Measurements from ENCODE around the gene MYEF2. TPM values are rescaled to one million over a fixed set of nuclear protein-coding genes. Genes with fewer than 3 reads are reported as not detected.

Gene MYEF2
- total RNA-seq, 1 experiment from 2014 or later: 37.3 TPM

- Mint-ChIP-seq H3K27me3 (ENCODE audit: insufficient read depth, unreplicated experiment) (peaks cover 10% of the 10 kb centered on the region), H3K4me3 (ENCODE audit: unreplicated experiment) (no peak overlapping the region), H3K36me3 (ENCODE audit: insufficient read depth, unreplicated experiment) (no peaks in the 10 kb centered on the region), H3K27ac (ENCODE audit: unreplicated experiment) (no peak overlapping the region), H3K4me1 (ENCODE audit: low read depth, unreplicated experiment) (no peaks in the 10 kb centered on the region), H3K9me3 (ENCODE audit: unreplicated experiment) (no peaks in the 10 kb centered on the region)
- intact Hi-C loops (cut with micrococcal nuclease; ENCODE audit: unreplicated experiment): no loop called here
- H3K27me3 ChIP-seq (replicated peaks; ENCODE audit: control insufficient read depth, insufficient read depth, low read length): no peaks in the 10 kb centered on the region; the same call in 1 of the 2 replicates
- BruUV-seq (replicated peaks): no TSS peak
- ChIA-PET CTCF (no interaction called here), POLR2A (no interaction called here)
- no peaks in the 10 kb centered on the region for H3K4me1 ChIP-seq
- H3K36me3 ChIP-seq (ENCODE audit: control insufficient read depth, insufficient read depth, low read length): no peaks in the 10 kb centered on the region
- TF ChIP-seq CTCF (IDR thresholded peaks at IDR 0.05; ENCODE audit: insufficient read depth in 1 of 2, low read depth in 1 of 2, low read length in 1 of 2, severe bottlenecking in 1 of 2, unreplicated experiment in 1 of 2): no peak
- H3K4me3 ChIP-seq (ENCODE audit: low read depth, low read length): no peak overlapping the region
- DNase-seq: no peak
- H3K9me3 ChIP-seq: no peaks in the 10 kb centered on the region
Measured at GRCh38 chr15:48102167-48102566, 75.9 kb downstream of the MYEF2 start.

- no peaks in the 10 kb centered on the region for H3K4me1 ChIP-seq
- Mint-ChIP-seq H3K27ac (ENCODE audit: unreplicated experiment) (no peak overlapping the region), H3K36me3 (ENCODE audit: insufficient read depth, unreplicated experiment) (no peaks in the 10 kb centered on the region), H3K4me3 (ENCODE audit: unreplicated experiment) (no peak overlapping the region), H3K9me3 (ENCODE audit: unreplicated experiment) (no peaks in the 10 kb centered on the region), H3K27me3 (ENCODE audit: insufficient read depth, unreplicated experiment) (peaks cover 9% of the 10 kb centered on the region), H3K4me1 (ENCODE audit: low read depth, unreplicated experiment) (no peaks in the 10 kb centered on the region)
- no peaks in the 10 kb centered on the region for H3K36me3 ChIP-seq (ENCODE audit: control insufficient read depth, insufficient read depth, low read length)
- BruUV-seq (replicated peaks): no TSS peak
- no peaks in the 10 kb centered on the region for H3K9me3 ChIP-seq
- no peaks in the 10 kb centered on the region; the same call in 1 of the 2 replicates for H3K27me3 ChIP-seq (replicated peaks; ENCODE audit: control insufficient read depth, insufficient read depth, low read length)
- H3K4me3 ChIP-seq (ENCODE audit: low read depth, low read length): no peak overlapping the region
- ChIA-PET POLR2A (no interaction called here), CTCF (no interaction called here)
- DNase-seq: no peak
- TF ChIP-seq CTCF (IDR thresholded peaks at IDR 0.05; ENCODE audit: insufficient read depth in 1 of 2, low read depth in 1 of 2, low read length in 1 of 2, severe bottlenecking in 1 of 2, unreplicated experiment in 1 of 2): no peak
- intact Hi-C loops (cut with micrococcal nuclease; ENCODE audit: unreplicated experiment): no loop called here
Measured at GRCh38 chr15:48101376-48101961, 76.6 kb downstream of the MYEF2 start.

- ChIA-PET CTCF (no interaction called here), POLR2A (no interaction called here)
- Mint-ChIP-seq H3K4me1 (ENCODE audit: low read depth, unreplicated experiment) (no peaks in the 10 kb centered on the region), H3K4me3 (ENCODE audit: unreplicated experiment) (no peak overlapping the region), H3K27ac (ENCODE audit: unreplicated experiment) (no peak overlapping the region), H3K36me3 (ENCODE audit: insufficient read depth, unreplicated experiment) (no peaks in the 10 kb centered on the region), H3K9me3 (ENCODE audit: unreplicated experiment) (no peaks in the 10 kb centered on the region), H3K27me3 (ENCODE audit: insufficient read depth, unreplicated experiment) (peaks cover 14% of the 10 kb centered on the region)
- no peaks in the 10 kb centered on the region for H3K36me3 ChIP-seq (ENCODE audit: control insufficient read depth, insufficient read depth, low read length)
- DNase-seq: no peak
- no peak overlapping the region for H3K4me3 ChIP-seq (ENCODE audit: low read depth, low read length)
- H3K9me3 ChIP-seq: no peaks in the 10 kb centered on the region
- TF ChIP-seq CTCF (IDR thresholded peaks at IDR 0.05; ENCODE audit: insufficient read depth in 1 of 2, low read depth in 1 of 2, low read length in 1 of 2, severe bottlenecking in 1 of 2, unreplicated experiment in 1 of 2): no peak
- H3K4me1 ChIP-seq: no peaks in the 10 kb centered on the region
- BruUV-seq (replicated peaks): no TSS peak
- intact Hi-C loops (cut with micrococcal nuclease; ENCODE audit: unreplicated experiment): no loop called here
- no peaks in the 10 kb centered on the region for H3K27me3 ChIP-seq (replicated peaks; ENCODE audit: control insufficient read depth, insufficient read depth, low read length)
Measured at GRCh38 chr15:48097264-48097663, 80.8 kb downstream of the MYEF2 start.
